Transverse colon (tissue), 4 donors: ENCODE measurements around the gene PAK1.

Experiments used
- EP300 ChIP-seq: sonication (generic); formaldehyde crosslinking; IDR thresholded peaks from one replicate; pipeline ENCODE4 v1.6.1; 2017; ENCODE audit warnings: antibody characterized with exemption, low read depth
- POLR2A ChIP-seq: fragments of 450-650 bp; IDR thresholded peaks from one replicate; pipeline ENCODE4 v1.6.1; 2016; ENCODE audit warnings: antibody characterized with exemption, mild to moderate bottlenecking, moderate library complexity
- POLR2AphosphoS5 ChIP-seq, 3 donors: sonication (generic); formaldehyde crosslinking; IDR thresholded peaks; one replicate each; pipeline ENCODE4 v1.6.1; 2016; ENCODE audit warnings: antibody characterized with exemption in 3 of 3
- TF ChIP-seq, protein P1 (sequence below), 5 experiments: fragments of 200-600 bp in 3 of 5; fragments of 450-650 bp in 2 of 5; sonication (generic) in 3 of 5; IDR thresholded peaks; 1 replicate in 2 of 5; 2 replicates in 3 of 5; pipeline ENCODE4 v1.5.1; 2016 to 2017; ENCODE audit warnings: antibody characterized with exemption in 5 of 5, inconsistent platforms in 3 of 5, mild to moderate bottlenecking in 2 of 5, moderate library complexity in 1 of 5

DNA sequence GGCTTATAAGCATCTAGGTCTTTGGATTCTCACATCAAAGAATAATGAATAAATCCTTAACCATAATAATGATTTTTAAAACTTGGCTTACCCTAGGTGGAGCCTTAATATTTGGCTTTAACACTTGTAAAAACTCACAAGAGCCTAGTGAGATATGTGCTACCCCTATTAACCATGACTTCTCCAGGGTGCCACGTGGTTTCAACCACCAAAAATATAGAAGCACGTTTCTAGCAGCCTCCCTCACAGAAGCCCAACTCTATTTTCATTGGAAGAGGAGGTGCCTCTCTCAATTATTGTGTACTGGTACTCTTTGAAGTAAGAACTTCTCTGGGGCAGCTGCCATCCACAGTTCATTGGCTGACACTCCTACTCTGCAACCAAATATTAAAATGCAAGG is 125.9 kb downstream of the PAK1 start:
- TF ChIP-seq, protein P1, sequence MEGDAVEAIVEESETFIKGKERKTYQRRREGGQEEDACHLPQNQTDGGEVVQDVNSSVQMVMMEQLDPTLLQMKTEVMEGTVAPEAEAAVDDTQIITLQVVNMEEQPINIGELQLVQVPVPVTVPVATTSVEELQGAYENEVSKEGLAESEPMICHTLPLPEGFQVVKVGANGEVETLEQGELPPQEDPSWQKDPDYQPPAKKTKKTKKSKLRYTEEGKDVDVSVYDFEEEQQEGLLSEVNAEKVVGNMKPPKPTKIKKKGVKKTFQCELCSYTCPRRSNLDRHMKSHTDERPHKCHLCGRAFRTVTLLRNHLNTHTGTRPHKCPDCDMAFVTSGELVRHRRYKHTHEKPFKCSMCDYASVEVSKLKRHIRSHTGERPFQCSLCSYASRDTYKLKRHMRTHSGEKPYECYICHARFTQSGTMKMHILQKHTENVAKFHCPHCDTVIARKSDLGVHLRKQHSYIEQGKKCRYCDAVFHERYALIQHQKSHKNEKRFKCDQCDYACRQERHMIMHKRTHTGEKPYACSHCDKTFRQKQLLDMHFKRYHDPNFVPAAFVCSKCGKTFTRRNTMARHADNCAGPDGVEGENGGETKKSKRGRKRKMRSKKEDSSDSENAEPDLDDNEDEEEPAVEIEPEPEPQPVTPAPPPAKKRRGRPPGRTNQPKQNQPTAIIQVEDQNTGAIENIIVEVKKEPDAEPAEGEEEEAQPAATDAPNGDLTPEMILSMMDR (IDR thresholded peaks at IDR 0.05), result no peak
- TF ChIP-seq POLR2A (no peak), POLR2AphosphoS5 (IDR thresholded peaks at IDR 0.05) (no peak), EP300 (no peak)
